Measurements from ENCODE around the gene ZFYVE16.
"Not testable (repeated sequence)": the region's sequence is repeated elsewhere in the genome, so short reads cannot be mapped to it uniquely, and the experiment has no call there.

The ZFYVE16 gene

DNA sequence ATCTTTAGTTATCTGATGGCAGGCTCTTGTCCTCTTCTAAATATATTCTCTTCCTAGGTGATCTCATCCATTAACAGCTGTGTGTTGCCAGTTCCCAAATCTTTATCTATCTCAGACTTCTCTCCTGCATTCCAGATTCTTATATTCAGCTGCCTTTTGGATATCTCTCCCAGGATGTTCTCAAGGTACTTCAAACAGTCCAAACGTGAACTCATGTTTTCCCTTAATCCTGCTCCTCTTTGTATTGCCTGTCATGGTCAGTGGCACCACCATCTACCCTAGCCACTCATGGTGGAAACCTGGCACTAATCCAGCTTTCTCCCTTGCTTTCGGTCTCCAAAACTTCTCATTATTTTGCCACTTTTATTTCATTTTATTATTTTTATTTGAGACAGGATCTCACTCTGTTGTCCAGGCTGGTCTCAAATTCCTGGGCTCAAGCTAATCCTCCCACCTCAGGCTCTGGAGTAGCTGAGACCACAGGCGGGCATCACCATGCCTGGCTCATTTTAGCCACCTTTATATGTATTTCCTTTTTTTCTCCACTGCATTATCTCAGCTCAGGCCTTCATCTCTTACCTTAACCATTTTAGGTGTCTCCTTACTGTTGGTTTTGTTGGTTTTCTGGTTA lies 3.8 kb downstream of the ZFYVE16 start:
- no peak for DNase-seq (ENCODE audit: low spot score)

DNA sequence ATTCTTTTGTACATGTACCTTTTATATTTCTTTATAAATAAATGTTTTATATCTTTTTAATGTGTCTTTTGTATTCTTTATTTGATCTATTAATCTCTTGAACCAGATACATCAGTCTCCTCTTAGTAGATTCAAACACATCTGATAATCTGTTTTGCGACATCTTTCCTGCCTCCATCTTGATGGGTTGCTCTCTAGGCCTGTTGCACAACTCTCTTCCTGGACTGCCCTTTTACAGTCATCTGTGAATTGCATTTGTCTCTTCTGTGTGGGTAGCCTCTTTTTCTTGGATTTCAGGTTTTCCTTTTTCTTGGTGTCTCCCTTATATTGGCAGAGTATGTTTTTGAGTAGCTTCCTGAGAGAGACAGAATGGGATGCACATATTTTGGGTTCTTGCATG lies 6.2 kb downstream of the ZFYVE16 start:
- DNase-seq (ENCODE audit: low spot score): no peak

DNA sequence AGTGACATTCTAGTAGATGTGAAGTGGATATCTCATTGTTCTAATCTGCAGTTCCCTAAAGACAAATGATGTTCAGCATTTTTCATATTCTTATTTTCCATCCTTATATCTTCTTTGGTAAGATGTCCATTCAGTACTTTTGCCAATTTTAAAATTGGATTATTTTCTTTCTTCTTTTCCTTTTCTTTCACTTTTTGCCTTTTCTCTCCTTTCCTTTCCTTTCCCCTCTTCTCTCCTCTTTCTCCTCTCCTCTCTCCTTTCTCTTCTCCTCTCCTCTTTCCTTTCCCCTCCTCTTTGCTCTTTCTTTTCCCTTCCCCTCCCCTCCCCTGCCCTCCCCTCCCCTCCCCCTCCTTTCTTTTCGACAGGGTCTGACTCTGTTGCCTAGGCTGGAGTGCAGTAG lies 10.1 kb downstream of the ZFYVE16 start:
- DNase-seq (ENCODE audit: low spot score): no peak

DNA sequence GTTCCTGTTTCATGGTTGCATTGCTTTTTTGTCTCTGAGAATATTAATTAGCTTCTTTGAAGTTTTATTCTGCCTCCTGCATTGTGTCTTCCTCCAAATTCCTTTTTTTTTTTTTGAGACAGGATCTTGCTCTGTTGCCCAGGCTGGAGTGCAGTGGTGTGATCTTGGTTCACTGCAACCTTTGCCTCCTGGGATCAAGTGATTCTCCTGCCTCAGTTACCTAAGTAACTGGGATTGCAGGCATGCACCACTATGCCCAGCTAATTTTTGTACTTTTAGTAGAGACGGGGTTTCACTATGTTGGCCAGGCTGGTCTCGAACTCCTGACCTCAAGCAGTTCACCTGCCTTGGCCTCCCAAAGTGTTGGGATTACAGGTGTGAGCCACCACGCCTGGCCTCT lies 16.5 kb downstream of the ZFYVE16 start:
- DNase-seq (ENCODE audit: low spot score): not testable (repeated sequence)

DNA sequence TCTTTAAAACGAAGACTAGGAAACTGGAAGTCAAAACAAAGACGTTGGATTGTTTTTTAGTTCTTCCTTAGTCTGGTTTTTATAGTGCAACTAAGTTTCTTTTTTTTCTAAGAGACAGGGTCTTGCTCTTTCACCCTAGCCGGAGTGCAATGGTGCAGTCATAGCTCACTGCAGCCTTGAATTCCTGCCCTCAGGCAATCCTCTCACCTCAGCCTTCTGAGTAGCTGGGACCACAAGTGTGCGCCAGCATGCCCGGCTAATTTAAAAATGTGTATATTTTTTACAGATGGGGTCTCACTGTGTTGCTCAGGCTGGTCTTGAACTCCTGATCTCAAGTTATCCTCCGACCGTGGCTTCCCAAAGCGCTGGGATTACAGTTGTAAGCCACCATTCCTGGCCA lies 27.6 kb downstream of the ZFYVE16 start:
- no peak for DNase-seq (ENCODE audit: low spot score)

DNA sequence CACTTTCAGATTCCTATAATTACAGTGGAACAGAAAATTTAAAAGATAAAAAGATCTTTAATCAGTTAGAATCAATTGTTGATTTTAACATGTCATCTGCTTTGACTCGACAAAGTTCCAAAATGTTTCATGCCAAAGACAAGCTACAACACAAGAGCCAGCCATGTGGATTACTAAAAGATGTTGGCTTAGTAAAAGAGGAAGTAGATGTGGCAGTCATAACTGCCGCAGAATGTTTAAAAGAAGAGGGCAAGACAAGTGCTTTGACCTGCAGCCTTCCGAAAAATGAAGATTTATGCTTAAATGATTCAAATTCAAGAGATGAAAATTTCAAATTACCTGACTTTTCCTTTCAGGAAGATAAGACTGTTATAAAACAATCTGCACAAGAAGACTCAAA lies 29.5 kb downstream of the ZFYVE16 start:
- DNase-seq (ENCODE audit: low spot score): no peak

DNA sequence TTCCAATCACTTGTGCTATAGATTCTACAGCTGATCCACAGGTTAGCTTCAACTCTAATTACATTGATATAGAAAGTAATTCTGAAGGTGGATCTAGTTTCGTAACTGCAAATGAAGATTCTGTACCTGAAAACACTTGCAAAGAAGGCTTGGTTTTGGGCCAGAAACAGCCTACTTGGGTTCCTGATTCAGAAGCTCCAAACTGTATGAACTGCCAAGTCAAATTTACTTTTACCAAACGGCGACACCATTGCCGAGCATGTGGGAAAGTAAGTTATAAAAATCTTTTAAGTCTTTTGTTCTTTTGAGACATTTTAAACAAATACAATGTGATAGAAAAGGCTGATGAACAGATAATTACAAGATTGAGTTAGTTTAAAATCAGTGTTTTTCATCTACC lies 30.9 kb downstream of the ZFYVE16 start:
- DNase-seq (ENCODE audit: low spot score): no peak

DNA sequence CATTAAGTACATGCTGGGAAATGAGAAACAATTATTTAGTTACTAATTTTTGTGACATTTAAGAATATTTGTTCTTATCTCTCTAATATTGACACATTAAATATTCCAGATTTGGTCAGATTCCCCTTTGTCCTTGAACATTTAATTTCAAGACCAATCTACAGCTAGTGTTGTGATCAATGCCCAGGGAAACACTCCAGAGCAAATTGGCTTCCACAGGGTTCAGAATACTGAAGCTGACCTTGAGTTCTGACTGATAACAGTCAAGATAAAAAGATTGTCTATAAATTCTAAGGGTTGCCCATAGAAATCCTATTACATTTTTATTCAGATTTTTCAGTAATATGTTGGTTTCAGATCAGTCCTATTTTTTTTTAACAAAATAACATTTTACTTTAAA lies 31.3 kb downstream of the ZFYVE16 start:
- no peak for DNase-seq (ENCODE audit: low spot score)

DNA sequence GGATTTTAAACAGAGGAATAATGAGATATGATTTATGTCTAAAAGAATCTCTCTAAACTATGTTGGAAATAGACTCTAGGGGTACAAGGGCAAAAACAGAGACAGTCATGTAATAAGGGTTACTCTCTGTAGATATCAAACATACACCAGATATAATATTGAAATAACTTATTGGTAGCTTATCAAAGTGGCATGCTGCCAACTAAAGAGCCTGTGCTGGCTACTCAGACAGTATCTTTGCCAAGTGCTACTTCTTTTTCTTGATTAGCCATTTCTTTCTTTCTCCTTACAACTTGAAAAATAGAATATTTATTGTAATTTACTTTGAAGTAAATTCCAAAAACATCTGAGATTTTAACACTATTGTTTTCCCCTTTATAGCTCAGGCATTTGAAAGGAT lies 34.9 kb downstream of the ZFYVE16 start:
- no peak for DNase-seq (ENCODE audit: low spot score)

DNA sequence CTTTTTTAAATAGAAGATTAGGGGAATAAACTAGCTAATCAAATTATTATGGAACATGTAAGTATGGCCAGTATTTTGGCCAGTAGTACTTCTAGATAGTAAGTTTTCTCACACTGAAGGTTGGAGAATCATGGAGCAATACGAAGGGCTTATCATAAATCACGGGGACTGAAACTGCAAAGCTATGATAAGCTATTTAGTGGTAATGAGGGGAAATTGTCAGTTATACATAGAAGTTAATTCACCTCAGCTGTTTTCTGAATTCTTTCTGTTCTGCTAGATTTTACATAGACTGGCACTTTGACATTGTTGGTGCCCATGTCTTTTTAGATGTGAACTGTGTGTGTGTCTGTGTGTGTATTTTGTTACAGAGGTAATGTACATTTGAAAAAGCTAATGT lies 45.5 kb downstream of the ZFYVE16 start:
- DNase-seq (ENCODE audit: low spot score): no peak

DNA sequence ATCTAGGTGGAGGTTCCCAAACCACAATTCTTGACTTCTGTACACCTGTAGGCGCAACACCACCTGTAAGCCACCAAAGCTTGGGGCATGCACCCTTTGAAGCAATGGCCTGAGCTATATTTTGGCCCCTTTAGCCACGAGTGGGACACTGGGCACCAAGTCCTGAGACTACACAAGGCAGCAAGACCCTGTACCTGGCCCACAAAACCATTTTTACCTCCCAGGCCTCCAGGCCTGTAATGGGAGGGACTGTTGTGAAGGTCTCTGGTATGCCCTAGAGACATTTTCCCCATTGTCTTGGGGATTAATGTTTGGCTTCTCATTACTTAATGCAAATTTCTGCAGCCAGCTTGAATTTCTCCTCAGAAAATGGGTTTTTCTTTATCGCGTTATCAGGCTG lies 55.4 kb downstream of the ZFYVE16 start:
- no peak for DNase-seq (ENCODE audit: low spot score)

DNA sequence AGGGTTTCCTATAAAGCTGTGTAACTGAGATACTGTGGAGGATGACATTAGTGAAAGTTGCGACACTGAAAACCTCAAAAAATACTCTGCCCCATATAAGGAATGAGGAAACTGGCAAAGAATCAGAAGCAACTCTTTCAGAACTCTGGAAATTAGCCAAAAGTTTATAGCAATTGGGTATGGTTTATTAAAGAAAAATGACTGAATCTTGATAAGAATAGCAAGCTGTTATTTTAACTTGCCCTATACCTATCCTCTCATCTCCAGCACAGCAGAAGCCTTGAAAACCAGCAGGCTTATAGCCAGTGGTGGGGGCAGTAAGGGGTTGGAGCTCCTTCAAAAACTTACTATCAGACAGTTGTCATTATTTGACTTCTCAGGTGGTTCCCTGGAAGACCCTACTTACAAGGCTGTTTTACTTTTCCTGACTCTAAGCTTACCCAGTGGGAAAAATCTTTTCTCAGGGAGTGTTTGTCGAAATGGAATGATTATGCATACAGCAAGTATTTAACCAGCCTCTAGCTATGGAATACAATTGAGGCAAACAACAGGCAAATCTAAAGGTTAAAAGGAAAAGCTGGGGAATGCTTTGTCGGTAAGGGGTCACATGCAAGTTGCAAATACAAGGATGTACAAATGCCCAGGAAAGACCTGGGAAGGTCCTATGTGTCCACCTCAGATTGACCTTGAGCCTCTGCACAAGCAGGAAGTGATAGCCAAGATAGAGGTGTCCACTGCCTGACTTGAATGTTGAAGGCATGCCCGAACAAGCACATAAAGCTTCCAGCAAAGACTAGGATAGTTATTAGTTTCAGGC lies 59.0 kb downstream of the ZFYVE16 start:
- no peak for DNase-seq (ENCODE audit: low spot score)

DNA sequence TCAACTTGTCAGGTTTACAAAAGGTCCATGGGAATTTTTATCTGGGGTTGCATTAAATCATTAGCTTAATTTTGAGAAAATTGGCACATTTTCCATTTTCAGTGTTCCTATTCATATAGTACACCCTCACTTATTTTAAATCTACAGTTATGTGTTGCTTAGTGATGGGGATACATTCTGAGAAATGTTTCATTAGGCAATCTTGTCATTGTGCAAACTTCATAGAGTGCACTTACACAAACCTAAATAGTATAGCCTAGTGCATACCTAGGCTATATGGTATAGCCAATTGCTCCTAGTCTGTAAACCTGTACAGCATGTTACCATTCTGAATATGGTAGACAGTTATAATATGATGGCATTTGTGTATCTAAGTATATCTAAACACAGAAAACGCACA lies 60.3 kb downstream of the ZFYVE16 start:
- no peak for DNase-seq (ENCODE audit: low spot score)

DNA sequence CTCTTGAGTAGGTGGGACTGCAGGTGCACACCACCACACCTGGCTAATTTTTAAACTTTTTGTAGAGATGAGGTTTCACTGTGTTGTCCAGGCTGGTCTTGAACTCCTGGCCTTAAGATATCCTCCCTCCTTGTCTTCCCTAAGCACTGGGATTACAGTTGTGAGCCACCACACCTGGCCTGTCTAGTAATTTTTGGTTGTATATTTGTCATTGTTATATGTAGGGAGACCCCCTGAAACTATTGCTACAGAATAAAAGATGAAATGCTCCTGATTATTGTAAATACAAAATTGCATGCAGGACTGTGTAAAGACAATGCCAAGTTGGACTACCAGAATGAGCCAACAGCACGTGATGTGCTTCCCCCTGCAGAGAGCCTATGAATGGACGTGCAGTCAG lies 62.8 kb downstream of the ZFYVE16 start:
- not testable (repeated sequence) for DNase-seq (ENCODE audit: low spot score)

DNA sequence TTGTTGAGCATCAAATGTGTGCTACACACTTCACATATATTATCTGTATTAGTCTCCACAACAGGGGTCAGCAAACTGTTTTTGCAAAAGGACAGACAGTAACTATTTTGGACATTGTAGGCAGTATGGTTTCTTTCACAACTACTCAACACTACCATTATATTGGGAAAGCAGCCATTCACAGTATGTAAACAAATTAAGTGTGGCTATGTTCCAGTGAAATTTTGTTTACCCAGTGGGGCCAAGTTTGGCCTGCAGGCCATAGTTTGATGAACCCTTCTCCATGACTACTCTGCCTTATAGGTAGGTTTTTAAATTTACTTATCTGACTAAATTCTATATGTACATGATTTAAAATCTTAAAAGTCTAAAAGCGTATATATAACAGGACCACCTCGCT lies 67.1 kb downstream of the ZFYVE16 start:
- DNase-seq (ENCODE audit: low spot score): no peak

DNA sequence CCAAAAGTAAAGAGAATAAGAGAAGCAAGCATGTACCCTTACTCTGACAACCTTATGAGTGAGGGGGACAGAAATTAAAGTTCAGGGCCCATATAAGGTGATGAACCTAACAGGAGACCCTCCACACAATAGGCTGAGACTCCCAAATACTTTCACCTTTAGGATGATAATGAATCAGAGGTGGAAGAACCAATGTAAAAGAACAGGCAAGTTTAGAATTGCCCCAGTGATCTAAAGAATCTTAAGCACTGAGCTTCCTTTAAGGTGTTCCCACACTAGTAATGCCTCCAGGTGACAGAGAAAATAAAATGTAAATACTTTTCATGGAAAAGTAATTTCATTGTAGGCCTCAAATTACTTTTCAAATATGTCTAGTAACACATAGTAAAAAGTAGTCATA lies 71.8 kb downstream of the ZFYVE16 start:
- no peak for DNase-seq (ENCODE audit: low spot score)

DNA sequence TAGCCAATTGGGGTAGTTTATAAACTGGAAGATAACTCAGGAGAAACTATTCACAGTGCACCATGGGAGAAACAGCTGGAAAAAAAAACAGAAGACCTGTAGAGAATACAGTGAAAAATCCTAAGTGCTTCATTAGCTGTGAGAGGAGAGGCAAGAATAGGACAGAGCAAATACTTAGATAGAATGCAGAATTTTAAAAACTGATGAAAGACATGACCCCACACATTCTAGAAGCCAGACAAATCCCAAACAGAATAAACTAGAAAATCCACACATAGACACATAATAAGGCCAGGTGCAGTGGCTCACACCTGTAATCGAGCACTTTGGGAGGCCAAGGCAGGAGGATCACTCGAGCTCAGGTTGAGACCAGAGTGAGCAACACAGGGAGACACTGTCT lies 72.5 kb downstream of the ZFYVE16 start:
- no peak for DNase-seq (ENCODE audit: low spot score)

DNA sequence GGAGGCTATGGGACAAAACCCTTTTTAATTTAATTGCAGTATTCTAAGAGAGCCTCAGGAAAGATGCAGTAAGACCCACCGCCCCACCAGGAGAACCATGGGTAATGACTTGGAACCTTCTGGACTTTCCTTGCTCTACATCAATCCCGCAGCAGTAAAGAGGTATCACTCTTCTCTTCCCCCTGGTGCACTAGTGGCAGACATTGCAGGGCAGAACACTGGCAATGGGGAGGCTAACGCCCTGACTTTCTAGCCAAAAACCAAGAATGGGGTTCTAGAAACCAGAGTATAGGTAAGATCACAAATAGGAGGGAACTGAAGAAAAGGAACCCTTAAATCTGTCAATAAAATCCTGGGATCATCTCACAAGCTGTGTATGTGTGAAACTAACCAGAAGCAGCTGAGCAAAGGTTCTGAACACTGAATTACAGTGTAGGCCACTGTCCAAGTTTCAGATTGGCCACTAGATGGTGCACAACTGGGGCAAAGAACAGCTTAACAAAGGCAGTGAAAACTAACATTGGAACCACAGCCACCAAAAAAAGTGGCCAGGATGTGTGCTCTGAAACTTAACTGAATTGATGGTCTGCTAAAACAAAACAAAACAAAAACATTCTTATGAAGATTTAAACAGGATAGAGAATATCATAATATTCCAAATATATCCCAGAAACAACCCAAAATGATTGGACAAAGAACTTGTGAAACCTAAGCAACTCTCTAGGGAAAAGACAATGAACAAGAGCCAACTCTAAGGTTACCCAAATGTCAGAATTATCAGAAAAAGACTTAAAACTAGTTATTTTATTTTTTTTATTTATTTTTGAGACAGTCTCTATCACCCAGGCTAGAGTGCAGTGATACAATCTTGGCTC lies 73.4 kb downstream of the ZFYVE16 start:
- peak; percentile 62 for DNase-seq (ENCODE audit: low spot score)

DNA sequence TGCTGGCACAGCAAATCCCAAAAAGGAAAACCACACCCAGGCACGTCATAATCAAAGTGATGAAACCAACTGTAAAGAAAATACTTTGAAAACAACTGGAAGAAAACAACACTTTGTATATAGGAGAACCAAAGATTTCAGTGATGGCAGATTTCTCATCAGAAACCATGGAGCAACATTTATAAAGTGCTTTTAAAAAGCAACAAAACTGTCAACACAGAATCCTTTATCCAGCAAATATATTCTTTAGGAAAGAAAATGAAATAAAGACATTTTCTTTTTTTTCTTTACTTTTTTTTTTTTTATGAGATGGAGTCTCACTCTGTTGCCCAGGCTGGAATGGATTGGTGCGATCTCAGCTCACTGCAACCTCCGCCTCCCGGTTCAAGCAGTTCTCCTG lies 74.7 kb downstream of the ZFYVE16 start:
- DNase-seq (ENCODE audit: low spot score): no peak

DNA sequence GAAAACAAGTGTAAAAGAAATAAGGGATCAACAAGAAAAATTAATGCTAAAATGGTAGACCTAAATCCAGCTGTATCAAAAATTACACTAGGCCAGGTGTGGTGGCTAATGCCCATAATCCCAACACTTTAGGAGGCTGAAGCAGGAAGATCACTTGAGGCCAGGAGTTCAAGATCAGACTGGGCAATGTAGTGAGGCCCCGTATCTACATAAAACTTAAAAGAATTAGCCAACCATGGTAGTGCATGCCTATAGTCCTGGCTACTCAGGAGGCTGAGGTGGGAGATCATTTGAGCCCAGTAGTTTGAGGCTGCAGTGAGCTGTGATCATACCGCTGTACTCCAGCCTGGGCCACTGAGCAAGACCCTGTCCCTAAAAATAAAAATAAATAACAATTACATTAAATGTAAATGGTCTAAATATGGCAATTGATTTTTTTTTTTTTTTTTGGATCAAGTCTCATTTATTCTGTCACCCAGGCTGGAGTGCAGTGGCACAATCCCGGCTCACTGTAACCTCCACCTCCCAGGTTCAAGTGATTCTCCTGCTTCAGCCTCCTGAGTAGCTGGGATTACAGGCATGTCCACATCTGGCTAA lies 75.9 kb downstream of the ZFYVE16 start:
- DNase-seq (ENCODE audit: low spot score): no peak

DNA sequence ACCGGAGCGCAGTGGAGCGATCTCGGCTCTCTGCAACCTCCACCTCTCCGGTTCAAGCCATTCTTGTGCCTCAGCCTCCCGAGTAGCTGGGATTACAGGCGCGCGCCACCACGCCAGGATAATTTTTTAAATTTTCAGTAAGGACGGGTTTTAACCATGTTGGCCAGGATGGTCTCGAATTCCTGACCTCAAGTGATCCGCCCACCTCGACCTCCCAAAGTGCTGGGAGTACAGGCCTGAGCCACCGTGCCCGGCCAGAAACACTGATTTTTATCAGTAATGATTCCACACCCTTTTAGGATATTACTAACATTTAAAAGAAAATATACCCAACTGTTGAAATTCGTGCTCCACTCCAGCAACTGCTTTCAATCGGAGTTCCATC lies 79.6 kb downstream of the ZFYVE16 start:
- DNase-seq (ENCODE audit: low spot score): no peak
